NCI-H128 (cell line): ENCODE data around the gene SLC6A6.
A peak's percentile ranks its signal among the peaks of the same experiment; 100 is the strongest.

Source experiments
- DNase-seq: peaks from one replicate; lab custom pipeline; 2025; ENCODE audit not compliant: unreplicated experiment; lab: John Stamatoyannopoulos, UW

The SLC6A6 gene

GRCh38 chr3:14371573-14372474, 30.6 kb upstream of the SLC6A6 start:
- DNase-seq, result peak; percentile 29

DNA sequence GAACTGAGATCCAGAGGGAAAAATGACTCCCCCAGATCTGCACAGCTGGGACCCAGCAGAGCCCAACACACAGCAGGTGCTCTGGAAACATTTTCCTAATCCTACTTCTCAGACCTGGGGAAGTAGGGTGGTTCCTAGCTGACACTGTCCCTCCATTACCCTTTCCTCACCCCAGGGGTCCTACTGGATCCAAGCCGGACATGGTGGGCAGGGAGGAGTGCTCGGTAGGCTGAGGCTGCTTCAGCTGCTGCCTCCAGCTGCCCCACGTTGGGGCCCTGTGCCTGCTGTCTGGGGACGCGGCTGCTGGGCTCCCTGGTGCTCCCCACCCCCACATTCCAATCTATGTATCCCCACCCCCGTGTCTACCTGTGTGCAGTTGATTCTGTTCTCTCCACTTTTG, 29.8 kb upstream of the SLC6A6 start:
- DNase-seq, result no peak

DNA sequence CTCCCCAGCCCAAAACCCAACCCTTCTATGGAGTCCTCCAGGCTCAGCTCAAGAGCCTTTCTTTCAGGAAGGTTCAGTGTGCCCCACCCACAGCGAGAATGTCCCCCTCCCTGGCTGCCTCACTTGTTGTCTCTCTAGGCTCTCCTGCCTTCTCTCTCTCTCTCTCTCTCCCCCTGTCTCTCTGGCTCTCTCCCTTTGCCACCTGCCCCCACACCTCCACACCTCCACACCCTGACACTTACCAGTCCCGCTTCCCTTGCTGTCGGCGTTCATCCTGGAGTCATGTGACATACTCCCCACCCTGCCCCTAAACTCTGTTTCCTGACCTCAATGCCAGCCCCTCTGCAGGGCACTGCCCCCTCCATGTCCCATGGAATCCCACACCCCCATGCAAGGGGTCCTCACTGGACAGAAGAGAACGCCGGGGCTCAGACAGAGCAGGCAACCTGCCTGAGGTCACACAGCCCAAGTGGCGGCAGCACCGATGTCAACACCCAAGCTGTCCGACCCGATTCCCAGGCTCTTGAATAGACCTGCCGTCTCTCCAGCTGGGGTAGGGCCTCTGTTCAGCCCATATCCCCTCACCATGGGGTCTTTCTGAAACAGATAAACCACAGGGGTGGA, 28.5 kb upstream of the SLC6A6 start:
- DNase-seq, result no peak

DNA sequence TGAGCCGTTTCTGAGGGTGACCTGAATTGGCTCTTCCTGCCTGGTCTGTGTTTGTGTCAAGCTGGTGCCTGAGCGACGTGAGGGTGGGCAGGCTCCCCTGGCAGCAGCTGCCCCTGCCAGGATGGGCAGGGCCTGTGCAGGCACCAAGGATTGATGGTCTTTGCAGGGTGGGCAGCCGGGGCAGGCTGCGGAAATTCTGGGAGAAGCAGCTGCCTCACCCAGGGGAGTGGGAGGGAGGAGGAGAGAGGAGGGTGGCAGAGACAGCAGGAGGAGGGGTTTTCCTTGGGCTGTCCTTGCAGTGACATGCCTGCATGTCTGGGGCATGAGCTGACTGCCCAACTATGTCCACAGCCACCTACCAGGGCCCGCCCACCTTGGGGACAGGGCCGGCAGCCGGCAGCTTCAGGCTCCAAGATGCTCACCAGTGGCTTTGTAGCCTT, 27.9 kb upstream of the SLC6A6 start:
- DNase-seq, result no peak

DNA sequence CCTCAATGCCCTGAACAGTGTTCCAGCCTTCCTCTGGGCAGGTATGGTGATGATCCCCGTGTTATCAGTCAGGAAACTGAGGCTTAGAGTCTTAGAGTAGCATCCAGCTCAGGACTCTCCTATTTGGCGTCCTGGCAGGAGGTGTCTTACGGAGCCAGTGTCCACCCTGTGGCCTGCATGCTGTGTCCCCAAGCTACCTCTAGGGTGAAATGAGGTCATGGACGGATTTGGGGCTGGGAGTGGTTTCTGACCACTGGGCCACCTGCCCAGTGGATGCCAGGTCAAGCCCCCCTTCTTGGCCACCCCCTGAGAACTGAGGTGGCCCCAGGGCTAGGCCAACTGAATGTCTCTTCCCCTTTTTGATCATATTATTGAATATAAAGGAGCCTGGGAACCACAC, 27.2 kb upstream of the SLC6A6 start:
- DNase-seq, result no peak

- DNase-seq, result no peak
These were observed 25.9 kb upstream of the SLC6A6 start for GRCh38 chr3:14376348-14377043.

- DNase-seq, result no peak
These were observed 25.2 kb upstream of the SLC6A6 start for GRCh38 chr3:14377044-14377837.

- no peak for DNase-seq
These were observed 24.6 kb upstream of the SLC6A6 start for GRCh38 chr3:14377838-14378169.

DNA sequence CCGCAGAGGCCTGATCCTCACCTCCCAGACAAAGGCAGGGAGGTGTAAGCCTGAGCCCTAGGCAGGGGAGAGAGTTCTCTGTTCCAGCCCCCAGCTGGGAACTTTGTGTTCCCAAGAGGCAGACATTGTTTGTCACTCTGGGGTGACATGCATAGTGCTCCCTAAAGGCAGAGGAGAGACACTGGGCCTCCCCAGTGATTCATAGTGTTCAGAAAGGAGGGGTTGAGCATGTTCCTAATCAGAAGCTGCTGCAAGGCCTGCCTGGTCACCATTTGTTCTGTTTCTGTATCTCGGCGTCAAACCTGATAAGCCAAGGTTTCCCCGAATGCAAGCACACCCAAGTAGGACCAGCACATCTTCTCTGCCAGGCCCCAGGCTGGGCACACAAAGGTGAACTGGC, 24.0 kb upstream of the SLC6A6 start:
- no peak for DNase-seq

- DNase-seq, result no peak
These were observed 22.6 kb upstream of the SLC6A6 start for GRCh38 chr3:14379843-14380242.

GRCh38 chr3:14386254-14386653, 16.2 kb upstream of the SLC6A6 start:
- no peak for DNase-seq

DNA sequence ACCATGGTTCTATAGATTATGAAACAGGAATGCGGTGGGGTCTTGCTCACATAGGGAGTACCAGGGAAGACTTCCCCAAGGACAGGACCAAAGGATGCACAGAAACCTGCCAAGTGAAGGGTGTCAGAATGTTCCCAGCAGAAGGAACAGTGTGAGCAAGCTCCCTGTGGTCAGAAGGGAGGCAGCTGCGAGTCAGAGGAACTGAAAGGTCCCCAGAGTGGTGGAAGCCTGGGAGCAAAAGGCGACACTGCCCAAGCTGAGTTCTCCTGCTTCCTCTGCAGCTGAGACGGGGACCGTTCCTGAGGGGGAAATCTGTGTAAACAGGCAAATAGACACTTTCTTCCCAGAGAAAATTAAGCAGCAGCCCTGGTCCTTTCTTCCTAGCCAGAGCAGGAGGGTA, 14.2 kb upstream of the SLC6A6 start:
- DNase-seq, result no peak

DNA sequence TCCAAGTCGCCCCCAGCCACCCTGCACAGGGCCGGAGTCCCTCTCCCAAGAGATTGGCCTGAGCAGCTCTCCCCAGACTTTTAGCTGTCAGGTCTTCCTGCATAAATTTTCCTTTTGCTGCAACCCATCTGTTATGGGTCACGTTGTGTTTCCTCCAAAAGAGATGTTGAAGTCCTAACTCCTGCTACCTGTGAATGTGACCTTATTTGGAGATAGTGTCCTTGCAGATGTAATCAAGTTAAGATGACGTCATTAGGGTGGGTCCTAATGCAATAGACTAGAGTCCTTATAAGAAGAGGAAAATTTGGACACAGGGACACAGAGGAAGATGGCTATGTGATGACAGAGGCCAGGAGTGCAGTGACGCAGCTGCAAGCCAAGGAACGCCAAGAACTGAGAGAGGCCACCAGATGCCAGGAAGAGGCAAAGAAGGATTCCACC, 13.2 kb upstream of the SLC6A6 start:
- DNase-seq, result no peak

GRCh38 chr3:14389716-14390115, 12.7 kb upstream of the SLC6A6 start:
- no peak for DNase-seq

GRCh38 chr3:14391033-14391432, 11.4 kb upstream of the SLC6A6 start:
- DNase-seq, result no peak

GRCh38 chr3:14392231-14392630, 10.2 kb upstream of the SLC6A6 start:
- DNase-seq, result no peak

DNA sequence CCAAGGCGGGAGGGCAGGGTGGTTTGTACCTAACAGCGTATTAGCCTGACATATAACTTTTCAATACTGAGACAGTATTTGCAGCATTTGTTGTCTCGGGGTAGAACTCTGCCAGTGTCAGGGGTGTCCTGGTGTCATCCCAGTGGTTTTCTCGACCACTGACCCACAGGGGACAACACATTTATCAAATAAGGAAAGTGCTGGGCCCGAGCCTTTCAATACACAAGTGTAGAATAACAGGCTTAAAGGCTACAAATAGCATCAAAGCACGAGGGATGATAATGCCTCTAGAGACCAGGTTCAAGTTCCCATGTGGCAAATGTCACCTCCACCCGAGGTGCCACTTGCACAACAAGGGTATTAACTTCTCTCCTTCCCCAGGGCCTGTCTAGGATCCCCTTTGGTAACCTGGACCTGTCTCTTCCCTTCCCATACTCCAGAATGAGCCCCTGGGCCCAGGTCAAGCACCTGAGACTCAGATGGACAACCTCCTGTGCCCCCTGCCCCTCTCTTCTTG, 9.5 kb upstream of the SLC6A6 start:
- no peak for DNase-seq

- no peak for DNase-seq
These were observed 8.8 kb upstream of the SLC6A6 start for GRCh38 chr3:14393440-14394106.

DNA sequence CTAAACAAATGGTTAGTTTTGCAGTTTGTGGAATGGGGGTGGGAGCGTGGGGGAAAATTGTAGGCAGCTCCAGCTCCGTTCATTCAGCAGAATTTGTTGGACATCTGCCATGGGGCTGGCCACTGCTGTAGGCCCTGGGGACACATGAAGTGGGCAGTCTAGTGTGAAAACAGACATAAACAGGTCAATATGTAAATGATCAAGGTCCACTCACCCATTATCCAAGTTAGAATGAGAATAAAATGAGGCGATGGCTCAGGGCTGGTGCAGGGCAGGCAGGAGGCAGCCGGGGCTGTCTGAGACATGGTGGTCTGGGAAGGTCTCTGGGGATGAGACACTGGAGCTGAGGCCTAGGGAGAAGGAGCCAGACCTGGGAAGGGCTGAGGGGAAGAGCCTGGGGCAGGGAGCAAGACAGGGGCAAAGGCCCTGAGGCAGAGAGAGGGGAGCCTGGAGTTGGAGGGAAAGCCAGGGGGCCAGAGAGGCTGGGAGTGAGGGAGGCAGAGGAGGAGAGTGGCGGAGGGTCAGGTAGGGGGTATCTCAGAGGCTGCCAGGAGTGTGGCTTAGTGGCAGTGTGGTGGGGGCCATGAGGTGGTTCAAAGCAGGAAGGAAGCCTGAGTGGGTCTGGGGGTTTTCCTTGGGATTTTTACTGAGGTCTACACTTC, 6.2 kb upstream of the SLC6A6 start:
- DNase-seq, result no peak

- DNase-seq, result no peak
These were observed 5.4 kb upstream of the SLC6A6 start for GRCh38 chr3:14397046-14397445.
